Heart right ventricle (tissue), 16 donors: ENCODE data around the gene INPP4B. TPM values are rescaled to one million over a fixed set of nuclear protein-coding genes. Genes with fewer than 3 reads are reported as not detected.

Experiments used
- ATAC-seq, 8 donors: fragments of 200-7000 bp; cut with Tn5 transposase; one replicate each; pipeline ENCODE4 v1.9.1; 2020; ENCODE audit warnings: mild to moderate bottlenecking in 8 of 8, moderate library complexity in 8 of 8, moderate number of reproducible peaks in 1 of 8
- DNase-seq, 2 donors: peaks; one replicate each; pipeline ENCODE4 v3.0.0-alpha.2; 2020
- H3K27ac ChIP-seq, 10 donors: fragments of 200-600 bp; sonication (generic) in 2 of 10; one replicate each; pipeline versions ENCODE4 v1.5.0 to v1.8.0; 2020 to 2022; ENCODE audit warnings: mild to moderate bottlenecking in 3 of 10
- H3K27me3 ChIP-seq, 7 donors: fragments of 200-600 bp; one replicate each; pipeline ENCODE4 v1.8.0; 2021 to 2022; ENCODE audit warnings: mild to moderate bottlenecking in 2 of 7
- H3K36me3 ChIP-seq, 9 donors: fragments of 200-600 bp; sonication (generic) in 1 of 9; one replicate each; pipeline versions ENCODE4 v1.5.0 to v1.8.0; 2020 to 2022; ENCODE audit warnings: mild to moderate bottlenecking in 2 of 9
- H3K4me1 ChIP-seq, 9 donors: fragments of 200-600 bp; sonication (generic) in 1 of 9; one replicate each; pipeline versions ENCODE4 v1.5.0 to v1.8.0; 2020 to 2022; ENCODE audit warnings: mild to moderate bottlenecking in 4 of 9
- H3K4me3 ChIP-seq, 10 donors: fragments of 200-600 bp; sonication (generic) in 2 of 10; one replicate each; pipeline versions ENCODE4 v1.5.0 to v1.8.0; 2020 to 2022; ENCODE audit warnings: mild to moderate bottlenecking in 7 of 10, moderate library complexity in 2 of 10
- H3K9me3 ChIP-seq, 11 donors: fragments of 200-600 bp in 10 of 11; sonication (generic) in 2 of 11; one replicate each; pipeline versions ENCODE4 v1.5.0 to v1.8.0; 2013 to 2022; ENCODE audit warnings: mild to moderate bottlenecking in 2 of 11, control low read depth in 1 of 11, moderate library complexity in 1 of 11
- WGBS, 2 donors: extraction: QIAGEN DNeasy Blood & Tissue Kit; methylation state at CpG; one replicate each; pipeline ENCODE4 v1.1.7; 2013; ENCODE audit warnings: inconsistent platforms in 1 of 2; 5-methylcytosine and 5-hydroxymethylcytosine counted together
- intact Hi-C, 10 donors: fragments of 100-400 bp; cut with DNase I; formaldehyde crosslinking; loops; one replicate each; pipeline versions ENCODE4 v1.11.1 to v1.14.2; 2022
- polyA plus RNA-seq, 2 donors: library from polyadenylated mRNA; stranded (reverse); fragments of 200-250 nt; gene quantifications; one replicate each; pipeline ENCODE4 v1.2.3, GENCODE V29; 2013
- total RNA-seq, 10 donors: library from RNA; stranded (reverse); fragmentation: NEBNext Ultra II Directional in 3 of 10; extraction: Animal tissue kit (Norgen Biotek cat#: 25700) in 3 of 10; gene quantifications; one replicate each; pipeline versions ENCODE4 v1.2.1 to v1.2.4, GENCODE V29; 2021 to 2023
- TF ChIP-seq, protein P1 (sequence below), 9 donors: fragments of 200-600 bp; sonication (generic) in 2 of 9; IDR thresholded peaks; one replicate each; pipeline versions ENCODE4 v1.5.0 to v1.8.0; 2021 to 2022; ENCODE audit warnings: antibody characterized with exemption in 9 of 9, mild to moderate bottlenecking in 5 of 9, moderate library complexity in 1 of 9
- donor health status: Arrhythmogenic right ventricular cardiomyopathy.
- donor health status: ischemic (EF 13 %, LVEDD 7.1; RV severe dilation, severe dysfunction).
- donor health status: healthy with polysubstance abuse.
- donor health status: DM: no; HTN: yes; CAD: no.
- donor health status: DM: no; HTN: no; CAD: no.
- donor health status: ischemic (EF 25% LVEDD 6.9; RV normal size, moderate dysfunction).
- donor health status: ischemic (EF 25% LVEDD 5.7; RV mildly dilated, moderate dysfunction).
- donor health status: healthy.
- donor health status: DM: yes; HTN: yes; CAD: no.
- donor health status: Ischemic cardiomyopathy.
- donor health status: ischemic (EF 35%, LVEDD 5.7; RV mildly dilated, moderate dysfunction).
- donor health status: nonischemic (EF 11% LVEDD 7.7; RV severe dilation, severe dysfunction).
- donor health status: DM: yes; HTN: yes; CAD: no.
- donor health status: PGD.
- donor health status: ischemic (EF 29% LVEDD 5.4; RV normal size, mild dysfunction).
- donor health status: nonischemic (EF 23%, LVEDD 6.1; RV moderate dilation, normal function).

INPP4B gene
- total and polyA plus RNA-seq, 12 donors, result 3.7 to 100.0 (median 39.1) TPM

DNA sequence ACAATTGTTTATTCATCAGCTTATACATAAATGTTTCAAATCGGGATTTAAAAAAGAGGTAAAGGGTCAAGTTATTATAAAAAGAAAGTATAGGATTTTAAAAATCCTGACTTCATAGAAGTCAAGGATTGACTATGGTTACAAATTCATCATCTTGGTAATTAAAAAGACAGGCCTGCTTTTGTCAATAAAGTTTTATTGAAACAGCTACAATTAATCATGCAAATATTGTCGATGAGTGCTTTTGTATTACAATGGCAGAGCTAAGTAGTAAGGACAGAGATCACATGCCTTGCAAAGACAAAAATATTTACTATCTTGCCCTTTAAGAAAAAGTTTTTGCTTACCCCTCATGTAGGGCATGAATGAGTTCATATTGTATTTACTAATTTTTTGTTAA is 614.3 kb downstream of the INPP4B start:
- ATAC-seq, result no peak

DNA sequence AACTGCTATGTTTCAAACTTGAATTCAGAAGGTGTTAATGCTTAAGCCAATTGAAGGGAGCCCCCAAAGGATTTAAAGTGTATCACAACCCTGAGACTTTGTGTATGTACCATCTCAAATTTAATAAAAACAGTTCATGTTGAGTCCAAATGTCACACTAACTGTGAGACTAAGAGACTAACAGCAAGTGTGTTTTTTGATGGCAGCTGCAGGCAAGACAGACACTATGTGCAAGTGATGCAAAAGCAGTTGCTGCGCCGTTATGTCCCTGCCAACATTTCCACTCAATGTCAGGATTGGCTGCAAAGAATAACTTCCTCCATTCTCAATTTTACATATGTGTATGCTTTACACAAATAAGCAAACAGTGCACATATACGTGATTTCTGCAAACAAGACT is 615.1 kb downstream of the INPP4B start:
- H3K36me3 ChIP-seq, result peaks cover 0 to 4% (median 0%) of the 10 kb centered on the region in 9 donors
- DNase-seq (no peak), ATAC-seq (no peak)
- H3K4me1 ChIP-seq, result no peaks in the 10 kb centered on the region
- H3K4me3 ChIP-seq, result no peak overlapping the region
- no peak overlapping the region for H3K27ac ChIP-seq
- TF ChIP-seq, protein P1, sequence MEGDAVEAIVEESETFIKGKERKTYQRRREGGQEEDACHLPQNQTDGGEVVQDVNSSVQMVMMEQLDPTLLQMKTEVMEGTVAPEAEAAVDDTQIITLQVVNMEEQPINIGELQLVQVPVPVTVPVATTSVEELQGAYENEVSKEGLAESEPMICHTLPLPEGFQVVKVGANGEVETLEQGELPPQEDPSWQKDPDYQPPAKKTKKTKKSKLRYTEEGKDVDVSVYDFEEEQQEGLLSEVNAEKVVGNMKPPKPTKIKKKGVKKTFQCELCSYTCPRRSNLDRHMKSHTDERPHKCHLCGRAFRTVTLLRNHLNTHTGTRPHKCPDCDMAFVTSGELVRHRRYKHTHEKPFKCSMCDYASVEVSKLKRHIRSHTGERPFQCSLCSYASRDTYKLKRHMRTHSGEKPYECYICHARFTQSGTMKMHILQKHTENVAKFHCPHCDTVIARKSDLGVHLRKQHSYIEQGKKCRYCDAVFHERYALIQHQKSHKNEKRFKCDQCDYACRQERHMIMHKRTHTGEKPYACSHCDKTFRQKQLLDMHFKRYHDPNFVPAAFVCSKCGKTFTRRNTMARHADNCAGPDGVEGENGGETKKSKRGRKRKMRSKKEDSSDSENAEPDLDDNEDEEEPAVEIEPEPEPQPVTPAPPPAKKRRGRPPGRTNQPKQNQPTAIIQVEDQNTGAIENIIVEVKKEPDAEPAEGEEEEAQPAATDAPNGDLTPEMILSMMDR (IDR thresholded peaks at IDR 0.05), result no peak
- WGBS, 2 donors, result 95% methylated on average over 3 of the region's 3 CpGs
- no peaks in the 10 kb centered on the region for H3K9me3 ChIP-seq
- no peaks in the 10 kb centered on the region for H3K27me3 ChIP-seq
- intact Hi-C loops, result no loop called here

More for the DNA sequence above, 614.3 kb downstream of the INPP4B start:
- intact Hi-C loops, result no loop called here
- WGBS, 2 donors, result 93 to 98% methylated on average over 2 of the region's 2 CpGs
- Histone ChIP-seq H3K36me3 (peaks cover 0 to 5% (median 0%) of the 10 kb centered on the region in 9 donors), H3K27me3 (no peaks in the 10 kb centered on the region), H3K9me3 (no peaks in the 10 kb centered on the region), H3K27ac (no peak overlapping the region), H3K4me1 (no peaks in the 10 kb centered on the region), H3K4me3 (no peak overlapping the region)
- no peak for DNase-seq
- TF ChIP-seq, protein P1 (IDR thresholded peaks at IDR 0.05), result no peak

DNA sequence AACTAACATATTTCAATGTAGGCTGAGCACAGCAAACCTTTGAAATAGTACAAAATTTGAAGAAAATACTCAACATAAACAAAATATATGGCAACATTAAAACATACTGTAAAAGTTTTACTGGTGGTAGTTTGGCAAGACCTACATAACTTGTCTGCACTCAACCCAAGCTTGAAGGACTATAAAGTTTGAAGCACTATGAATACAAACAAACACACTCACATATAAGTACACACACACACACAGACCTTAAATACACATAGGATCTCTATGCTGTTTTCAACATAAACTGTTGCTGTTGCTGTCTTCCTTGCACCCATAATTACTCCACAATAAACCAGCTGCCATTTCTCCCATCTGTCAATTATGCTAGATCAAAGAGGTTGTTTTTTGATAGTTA is 620.1 kb downstream of the INPP4B start:
- H3K27me3 ChIP-seq, result no peaks in the 10 kb centered on the region
- TF ChIP-seq, protein P1 (IDR thresholded peaks at IDR 0.05), result no peak
- no peaks in the 10 kb centered on the region for H3K9me3 ChIP-seq
- no peak overlapping the region for H3K4me3 ChIP-seq
- intact Hi-C loops, result no loop called here
- DNase-seq, result no peak
- H3K4me1 ChIP-seq, result no peaks in the 10 kb centered on the region
- no peak overlapping the region for H3K27ac ChIP-seq
- ATAC-seq, result no peak
- H3K36me3 ChIP-seq, result no peaks in the 10 kb centered on the region

DNA sequence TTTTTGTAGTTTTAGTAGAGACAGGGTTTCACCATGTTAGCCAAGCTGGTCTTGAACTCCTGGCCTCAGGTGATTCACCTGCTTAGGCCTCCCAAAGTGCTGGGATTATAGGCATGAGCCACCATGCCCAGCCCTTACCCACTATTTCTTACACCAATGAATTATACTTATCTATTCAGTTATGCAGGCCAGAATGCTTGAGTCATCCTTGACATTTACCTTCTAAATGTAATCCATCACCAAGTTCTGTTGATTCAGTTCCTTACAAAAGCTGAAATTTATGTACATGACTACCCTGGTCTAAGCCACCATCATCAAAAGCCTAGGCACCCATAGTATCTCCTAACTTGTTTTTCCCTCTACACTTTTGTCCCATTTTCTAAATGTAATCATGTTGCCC is 624.0 kb downstream of the INPP4B start:
- Histone ChIP-seq H3K4me1 (no peaks in the 10 kb centered on the region), H3K27ac (no peak overlapping the region), H3K4me3 (no peak overlapping the region), H3K36me3 (no peaks in the 10 kb centered on the region), H3K27me3 (no peaks in the 10 kb centered on the region), H3K9me3 (no peaks in the 10 kb centered on the region)
- DNase-seq, result no peak
- TF ChIP-seq, protein P1 (IDR thresholded peaks at IDR 0.05), result no peak
- ATAC-seq, result no peak
- intact Hi-C loops, result no loop called here

DNA sequence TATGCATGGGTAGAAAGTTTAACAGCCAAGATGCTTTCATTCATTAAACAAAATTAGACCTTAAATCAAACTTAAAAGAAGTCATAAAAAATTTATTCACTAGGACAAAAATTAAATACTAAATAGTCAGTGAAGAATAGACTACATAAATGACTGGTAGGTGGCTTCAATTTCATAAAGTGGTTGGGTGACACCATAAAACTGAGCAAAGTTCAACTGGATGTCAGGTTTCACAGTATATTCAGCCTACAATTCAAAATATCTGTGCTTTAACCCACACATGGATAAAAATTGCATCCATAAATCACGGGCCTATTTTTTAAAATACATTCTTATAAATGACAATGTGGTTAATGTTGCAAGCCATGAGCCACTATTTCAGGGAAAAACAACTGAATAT is 627.4 kb downstream of the INPP4B start:
- no peak for ATAC-seq
- no peak overlapping the region for H3K4me3 ChIP-seq
- TF ChIP-seq, protein P1 (IDR thresholded peaks at IDR 0.05), result no peak

More for the DNA sequence above, 627.4 kb downstream of the INPP4B start:
- DNase-seq, result no peak
- no peaks in the 10 kb centered on the region for H3K9me3 ChIP-seq
- WGBS, 2 donors, result 89 to 98% methylated on average over 1 of the region's 1 CpG
- no peak overlapping the region for H3K27ac ChIP-seq
- no peaks in the 10 kb centered on the region for H3K36me3 ChIP-seq
- intact Hi-C loops, result no loop called here
- H3K27me3 ChIP-seq, result no peaks in the 10 kb centered on the region
- no peaks in the 10 kb centered on the region for H3K4me1 ChIP-seq
